Measurements from ENCODE around the gene SYK.

DNA sequence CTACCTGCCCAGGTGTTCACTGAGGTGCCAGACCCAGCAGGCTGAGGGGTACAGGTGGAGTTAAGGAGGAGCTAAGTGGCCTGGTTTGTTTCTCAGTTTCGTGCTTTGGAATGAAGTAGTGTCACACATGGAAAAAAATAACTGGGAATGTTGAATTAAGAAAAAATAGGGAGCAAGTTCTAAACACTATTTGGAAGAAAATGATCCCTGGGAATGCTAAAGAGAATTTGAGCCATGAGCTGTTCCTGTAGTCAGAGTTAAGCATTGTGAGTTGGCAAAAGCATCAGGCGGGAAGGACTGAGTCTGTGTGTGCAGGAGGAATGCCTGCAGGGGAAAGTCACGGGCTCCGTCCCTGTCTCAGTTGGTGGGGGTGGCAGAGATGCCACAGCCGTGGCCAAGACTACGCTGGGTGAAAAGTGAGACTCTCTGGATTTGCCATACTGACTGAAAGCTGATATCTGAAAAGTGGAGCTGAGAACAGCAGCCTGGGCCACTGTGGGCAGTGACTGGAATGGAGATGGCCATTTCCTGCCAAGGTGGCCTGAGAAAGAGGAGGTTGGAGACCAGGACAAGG is 37.0 kb downstream of the SYK start:
- TF ChIP-seq, protein P1, sequence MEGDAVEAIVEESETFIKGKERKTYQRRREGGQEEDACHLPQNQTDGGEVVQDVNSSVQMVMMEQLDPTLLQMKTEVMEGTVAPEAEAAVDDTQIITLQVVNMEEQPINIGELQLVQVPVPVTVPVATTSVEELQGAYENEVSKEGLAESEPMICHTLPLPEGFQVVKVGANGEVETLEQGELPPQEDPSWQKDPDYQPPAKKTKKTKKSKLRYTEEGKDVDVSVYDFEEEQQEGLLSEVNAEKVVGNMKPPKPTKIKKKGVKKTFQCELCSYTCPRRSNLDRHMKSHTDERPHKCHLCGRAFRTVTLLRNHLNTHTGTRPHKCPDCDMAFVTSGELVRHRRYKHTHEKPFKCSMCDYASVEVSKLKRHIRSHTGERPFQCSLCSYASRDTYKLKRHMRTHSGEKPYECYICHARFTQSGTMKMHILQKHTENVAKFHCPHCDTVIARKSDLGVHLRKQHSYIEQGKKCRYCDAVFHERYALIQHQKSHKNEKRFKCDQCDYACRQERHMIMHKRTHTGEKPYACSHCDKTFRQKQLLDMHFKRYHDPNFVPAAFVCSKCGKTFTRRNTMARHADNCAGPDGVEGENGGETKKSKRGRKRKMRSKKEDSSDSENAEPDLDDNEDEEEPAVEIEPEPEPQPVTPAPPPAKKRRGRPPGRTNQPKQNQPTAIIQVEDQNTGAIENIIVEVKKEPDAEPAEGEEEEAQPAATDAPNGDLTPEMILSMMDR (IDR thresholded peaks at IDR 0.05) = no peak
- no peak for TF ChIP-seq POLR2A (IDR thresholded peaks at IDR 0.05)
